CD4-positive, alpha-beta T cell (primary cell): ENCODE measurements around the gene CFDP1. TPM values are rescaled to one million over a fixed set of nuclear protein-coding genes. Genes with fewer than 3 reads are reported as not detected.

Experiments
- ATAC-seq: fragments of 200-7000 bp; cut with Tn5 transposase; one replicate; pipeline ENCODE4 v1.10.0; 2022; ENCODE audit warnings: mild to moderate bottlenecking; ENCODE audit not compliant: poor library complexity
- CTCF ChIA-PET: fragments of 350-600 bp; sonication (Branson Sonifier 250); formaldehyde crosslinking; loops from one replicate; lab custom pipeline; 2021; ENCODE audit warnings: antibody characterized with exemption, inconsistent platforms; lab: Charles Lee
- POLR2A ChIA-PET: fragments of 350-600 bp; sonication (Branson Sonifier 250); formaldehyde crosslinking; loops from one replicate; lab custom pipeline; 2021; ENCODE audit warnings: antibody characterized with exemption, inconsistent platforms; lab: Charles Lee
- DNase-seq, 14 experiments: peaks; one replicate each; pipeline ENCODE4 v3.0.0-alpha.2; 2013 to 2020; ENCODE audit warnings: mixed read lengths in 2 of 14
- H3K27ac ChIP-seq, 2 donors: one replicate each; pipeline versions ENCODE4 v1.5.1 to v1.7.0; 2013; ENCODE audit warnings: low read length in 2 of 2, low read depth in 1 of 2, mild to moderate bottlenecking in 1 of 2
- H3K27me3 ChIP-seq, 2 experiments: 1 replicate in 1 of 2; 2 replicates in 1 of 2; pipeline versions ENCODE4 v1.6.1 to v1.7.0; 2013; ENCODE audit warnings: low read length in 2 of 2, control low read depth in 1 of 2, mild to moderate bottlenecking in 1 of 2, moderate library complexity in 1 of 2; ENCODE audit not compliant: insufficient read depth in 2 of 2, control insufficient read depth in 1 of 2
- H3K36me3 ChIP-seq: one replicate; pipeline ENCODE4 v1.6.1; 2013; ENCODE audit warnings: low read length, control low read depth; ENCODE audit not compliant: insufficient read depth
- H3K4me1 ChIP-seq: one replicate; pipeline ENCODE4 v1.6.1; 2013; ENCODE audit warnings: low read length, control low read depth; ENCODE audit not compliant: insufficient read depth
- H3K4me3 ChIP-seq: one replicate; pipeline ENCODE4 v1.5.1; 2013; ENCODE audit warnings: mild to moderate bottlenecking, low read length, moderate library complexity
- H3K9me3 ChIP-seq, 2 experiments: 1 replicate in 1 of 2; 2 replicates in 1 of 2; pipeline versions ENCODE4 v1.6.1 to v1.7.0; 2013; ENCODE audit warnings: low read length in 2 of 2, mild to moderate bottlenecking in 2 of 2, control low read depth in 1 of 2, moderate library complexity in 1 of 2; ENCODE audit not compliant: control insufficient read depth in 1 of 2, insufficient read depth in 1 of 2
- H3K27ac Mint-ChIP-seq: one replicate; pipeline ENCODE4 v1.8.0; 2020; ENCODE audit warnings: mixed read lengths
- H3K27me3 Mint-ChIP-seq: one replicate; pipeline ENCODE4 v1.8.0; 2021; ENCODE audit warnings: mixed read lengths
- H3K36me3 Mint-ChIP-seq: one replicate; pipeline ENCODE4 v1.8.0; 2021; ENCODE audit warnings: low read depth, mixed read lengths
- H3K4me1 Mint-ChIP-seq: one replicate; pipeline ENCODE4 v1.8.0; 2021; ENCODE audit warnings: low read depth, mixed read lengths
- H3K4me3 Mint-ChIP-seq: one replicate; pipeline ENCODE4 v1.8.0; 2020; ENCODE audit warnings: mild to moderate bottlenecking, mixed read lengths
- H3K9me3 Mint-ChIP-seq: one replicate; pipeline ENCODE4 v1.8.0; 2020; ENCODE audit warnings: mixed read lengths
- intact Hi-C, 2 experiments: fragments of 100-400 bp; cut with DNase I in 1 of 2; cut with micrococcal nuclease in 1 of 2; formaldehyde crosslinking; loops; one replicate each; pipeline versions ENCODE4 v1.15.1 to v1.9.0; 2023 to 2025; cut with DNase I, micrococcal nuclease
- total RNA-seq, 174 experiments: library from RNA in 2 of 174; stranded (reverse) in 2 of 174; gene quantifications; one replicate each; pipeline ENCODE4 v1.2.3 and lab custom pipeline; 2021 to 2026
- TF ChIP-seq, protein P1 (sequence below): fragments of 200-600 bp; IDR thresholded peaks from one replicate; pipeline ENCODE4 v1.8.0; 2022; ENCODE audit warnings: antibody characterized with exemption, mild to moderate bottlenecking

CFDP1 gene
- total RNA-seq, 2 experiments from 2014 or later = 23.0 to 25.5 TPM

DNA sequence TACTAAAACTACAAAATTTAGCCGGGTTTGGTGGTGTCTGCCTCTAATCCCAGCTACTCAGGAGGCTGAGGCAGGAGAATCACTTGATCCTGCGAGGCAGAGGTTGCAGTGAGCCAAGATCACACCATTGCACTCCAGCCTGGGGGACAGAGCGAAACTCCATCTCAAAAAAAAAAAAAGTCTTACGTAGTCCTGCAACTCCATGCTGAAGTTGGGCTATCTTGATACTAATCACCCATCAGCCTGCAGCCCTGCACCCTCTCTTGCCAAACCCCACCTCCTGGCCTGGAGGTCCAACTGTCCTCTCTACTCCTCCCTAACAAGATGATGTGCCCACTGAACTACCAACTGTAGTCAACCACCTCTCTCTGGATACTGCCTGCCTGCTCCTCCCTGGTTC is 26.4 kb upstream of the CFDP1 start:
- Histone ChIP-seq H3K27me3 (no peaks in the 10 kb centered on the region), H3K9me3 (no peaks in the 10 kb centered on the region), H3K4me1 (peaks cover 46% of the 10 kb centered on the region), H3K4me3 (no peak overlapping the region), H3K27ac (no peak overlapping the region), H3K36me3 (peaks cover 10% of the 10 kb centered on the region)
- Mint-ChIP-seq H3K4me1 (peaks cover 80% of the 10 kb centered on the region), H3K27ac (peak overlapping the region; percentile 3), H3K4me3 (no peak overlapping the region), H3K9me3 (no peaks in the 10 kb centered on the region), H3K27me3 (no peaks in the 10 kb centered on the region), H3K36me3 (peaks cover 23% of the 10 kb centered on the region)
- TF ChIP-seq, protein P1, sequence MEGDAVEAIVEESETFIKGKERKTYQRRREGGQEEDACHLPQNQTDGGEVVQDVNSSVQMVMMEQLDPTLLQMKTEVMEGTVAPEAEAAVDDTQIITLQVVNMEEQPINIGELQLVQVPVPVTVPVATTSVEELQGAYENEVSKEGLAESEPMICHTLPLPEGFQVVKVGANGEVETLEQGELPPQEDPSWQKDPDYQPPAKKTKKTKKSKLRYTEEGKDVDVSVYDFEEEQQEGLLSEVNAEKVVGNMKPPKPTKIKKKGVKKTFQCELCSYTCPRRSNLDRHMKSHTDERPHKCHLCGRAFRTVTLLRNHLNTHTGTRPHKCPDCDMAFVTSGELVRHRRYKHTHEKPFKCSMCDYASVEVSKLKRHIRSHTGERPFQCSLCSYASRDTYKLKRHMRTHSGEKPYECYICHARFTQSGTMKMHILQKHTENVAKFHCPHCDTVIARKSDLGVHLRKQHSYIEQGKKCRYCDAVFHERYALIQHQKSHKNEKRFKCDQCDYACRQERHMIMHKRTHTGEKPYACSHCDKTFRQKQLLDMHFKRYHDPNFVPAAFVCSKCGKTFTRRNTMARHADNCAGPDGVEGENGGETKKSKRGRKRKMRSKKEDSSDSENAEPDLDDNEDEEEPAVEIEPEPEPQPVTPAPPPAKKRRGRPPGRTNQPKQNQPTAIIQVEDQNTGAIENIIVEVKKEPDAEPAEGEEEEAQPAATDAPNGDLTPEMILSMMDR = no peak
- DNase-seq = no peak
- no peak for ATAC-seq
- intact Hi-C loops = loop anchor here (5.0 to 10.0 kb wide), 4 partner anchors 37 to 1735 kb away; partner anchors contain the start of genes GABARAPL2 (in 2 of the 2), KARS1 (in 1 of the 2), MON1B (in 1 of the 2) and SYCE1L (in 1 of the 2)
- POLR2A ChIA-PET = interaction anchor here (0.7 to 0.9 kb wide), 2 partner anchors 26 to 41 kb away, joined by 3 to 5 read pairs; partner anchors contain the start of gene CFDP1
- CTCF ChIA-PET = no interaction called here

DNA sequence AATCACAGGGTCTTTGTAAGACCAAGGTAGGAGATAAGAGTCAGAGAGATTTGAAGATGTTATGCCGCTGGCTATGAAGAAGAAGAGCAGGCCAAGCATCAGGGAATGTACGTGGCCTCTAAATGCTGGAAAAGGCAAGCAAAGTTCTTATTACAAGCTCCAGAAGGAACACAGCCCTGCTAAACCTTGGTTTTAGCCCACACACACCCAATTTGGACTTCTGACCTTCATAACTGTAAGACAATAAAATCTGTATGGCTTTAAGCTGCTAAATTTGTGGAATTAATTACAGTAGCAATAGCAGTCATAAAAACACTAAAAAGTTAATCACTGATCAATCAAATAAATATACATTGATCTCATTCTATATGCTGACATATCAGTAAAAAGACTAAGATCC is 25.1 kb upstream of the CFDP1 start:
- Mint-ChIP-seq H3K4me1 (peaks cover 87% of the 10 kb centered on the region), H3K27ac (peak overlapping the region; percentile 13), H3K9me3 (no peaks in the 10 kb centered on the region), H3K36me3 (peaks cover 17% of the 10 kb centered on the region), H3K4me3 (no peak overlapping the region), H3K27me3 (no peaks in the 10 kb centered on the region)
- ATAC-seq (no peak), DNase-seq (no peak)
- H3K36me3 ChIP-seq = peaks cover 10% of the 10 kb centered on the region
- no peak overlapping the region for H3K4me3 ChIP-seq
- intact Hi-C loops = no loop called here
- TF ChIP-seq, protein P1 = no peak
- ChIA-PET CTCF (interaction anchor here (1.0 to 2.4 kb wide), 2 partner anchors 59 to 98 kb away, joined by 3 to 7 read pairs; partner anchors contain the start of gene TMEM231), POLR2A (interaction anchor here (0.7 to 2.3 kb wide), 2 partner anchors 10 to 24 kb away, joined by 3 to 9 read pairs; partner anchors contain the start of gene CFDP1)
- H3K27me3 ChIP-seq = no peaks in the 10 kb centered on the region
- H3K9me3 ChIP-seq = no peaks in the 10 kb centered on the region
- no peak overlapping the region for H3K27ac ChIP-seq
- H3K4me1 ChIP-seq = peaks cover 46% of the 10 kb centered on the region

DNA sequence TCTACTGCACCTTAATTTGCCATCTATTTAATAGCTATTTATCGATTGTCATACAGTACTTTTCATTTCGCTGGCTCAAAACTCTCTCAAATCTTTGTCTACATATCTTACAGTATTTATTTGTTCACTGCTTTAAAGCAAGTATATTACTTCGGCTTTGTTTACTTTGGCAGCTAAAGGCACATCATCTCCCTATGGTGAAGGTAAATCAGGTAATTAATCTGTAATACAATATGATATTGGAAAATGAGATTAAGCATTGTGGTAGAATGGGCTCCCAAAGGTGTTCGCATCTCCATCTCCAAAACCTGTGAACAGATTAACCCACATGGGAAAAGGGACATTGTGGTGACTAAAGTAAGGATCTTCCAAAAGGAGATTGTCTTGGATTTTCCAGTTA is 24.7 kb upstream of the CFDP1 start:
- Histone ChIP-seq H3K4me1 (peaks cover 43% of the 10 kb centered on the region), H3K4me3 (no peak overlapping the region), H3K27me3 (no peaks in the 10 kb centered on the region), H3K9me3 (no peaks in the 10 kb centered on the region), H3K36me3 (peaks cover 10% of the 10 kb centered on the region), H3K27ac (no peak overlapping the region)
- ATAC-seq (no peak), DNase-seq (no peak)
- intact Hi-C loops = no loop called here
- POLR2A ChIA-PET = interaction anchor here (2.3 kb wide), 1 partner anchor 24 kb away, joined by 9 read pairs; the partner anchor contains the start of gene CFDP1
- CTCF ChIA-PET = interaction anchor here (2.4 kb wide), 1 partner anchor 59 kb away, joined by 7 read pairs; no protein-coding TSS in a partner anchor
- Mint-ChIP-seq H3K27me3 (no peaks in the 10 kb centered on the region), H3K27ac (peak overlapping the region; percentile 58), H3K9me3 (no peaks in the 10 kb centered on the region), H3K36me3 (peaks cover 16% of the 10 kb centered on the region), H3K4me3 (no peak overlapping the region), H3K4me1 (peaks cover 86% of the 10 kb centered on the region)
- TF ChIP-seq, protein P1 = no peak
